H9 (cell line): ENCODE data around the gene KSR1. TPM values are rescaled to one million over a fixed set of nuclear protein-coding genes. Genes with fewer than 3 reads are reported as not detected.

Source experiments
- DNase-seq: peaks from one replicate; pipeline ENCODE4 v3.0.0-alpha.2; 2017
- H2AFZ ChIP-seq: one replicate; pipeline ENCODE4 v1.6.1; 2013; ENCODE audit warnings: mild to moderate bottlenecking, low read length, control low read depth, moderate library complexity
- H2AK5ac ChIP-seq: 2 replicates; pipeline ENCODE4 v1.6.1; 2013; ENCODE audit warnings: low read length, control low read depth, mixed read lengths; ENCODE audit not compliant: insufficient read length
- H2BK120ac ChIP-seq: one replicate; pipeline ENCODE4 v1.6.1; 2013; ENCODE audit warnings: low read depth, mild to moderate bottlenecking, low read length, control low read depth, inconsistent platforms; ENCODE audit not compliant: poor library complexity, severe bottlenecking
- H2BK12ac ChIP-seq: 2 replicates; pipeline ENCODE4 v1.6.1; 2013; ENCODE audit warnings: low read length, control low read depth, mixed read lengths, low read depth; ENCODE audit not compliant: insufficient read length
- H2BK15ac ChIP-seq: 2 replicates; pipeline ENCODE4 v1.6.1; 2013; ENCODE audit warnings: low read depth, low read length, control low read depth
- H2BK20ac ChIP-seq: one replicate; pipeline ENCODE4 v1.6.1; 2013; ENCODE audit warnings: low read depth, mild to moderate bottlenecking, low read length, control low read depth, inconsistent platforms; ENCODE audit not compliant: poor library complexity, severe bottlenecking
- H2BK5ac ChIP-seq: 2 replicates; pipeline ENCODE4 v1.6.1; 2013; ENCODE audit warnings: low read length, control low read depth, mixed read lengths; ENCODE audit not compliant: insufficient read length
- H3K14ac ChIP-seq: 2 replicates; pipeline ENCODE4 v1.6.1; 2013; ENCODE audit warnings: low read length, control low read depth; ENCODE audit not compliant: insufficient read depth
- H3K18ac ChIP-seq: 2 replicates; pipeline ENCODE4 v1.6.1; 2013; ENCODE audit warnings: low read depth, mild to moderate bottlenecking, mixed read lengths, low read length, control low read depth; ENCODE audit not compliant: insufficient read length
- H3K23ac ChIP-seq: 2 replicates; pipeline ENCODE4 v1.6.1; 2013; ENCODE audit warnings: low read length, control low read depth, mixed read lengths, low read depth; ENCODE audit not compliant: insufficient read length
- H3K23me2 ChIP-seq: 2 replicates; pipeline ENCODE4 v1.6.1; 2013; ENCODE audit warnings: low read depth, mild to moderate bottlenecking, mixed read lengths, low read length, control low read depth; ENCODE audit not compliant: insufficient read length, poor library complexity, severe bottlenecking
- H3K27ac ChIP-seq: 2 replicates; pipeline ENCODE4 v1.5.1; 2013; ENCODE audit warnings: low read length, control low read depth, mixed read lengths, low read depth; ENCODE audit not compliant: insufficient read length
- H3K27me3 ChIP-seq: 2 replicates; pipeline ENCODE4 v1.6.1; 2013; ENCODE audit warnings: low read length, control low read depth, inconsistent platforms; ENCODE audit not compliant: insufficient read depth
- H3K4ac ChIP-seq: 2 replicates; pipeline ENCODE4 v1.6.1; 2013; ENCODE audit warnings: low read depth, mild to moderate bottlenecking, control low read depth, inconsistent platforms, low read length, moderate library complexity
- H3K4me1 ChIP-seq: 2 replicates; pipeline ENCODE4 v1.6.1; 2013; ENCODE audit warnings: low read length, control low read depth, inconsistent platforms; ENCODE audit not compliant: insufficient read depth
- H3K4me2 ChIP-seq: 2 replicates; pipeline ENCODE4 v1.6.1; 2013; ENCODE audit warnings: low read length, control low read depth, mixed read lengths; ENCODE audit not compliant: insufficient read length, insufficient read depth
- H3K56ac ChIP-seq: 2 replicates; pipeline ENCODE4 v1.6.1; 2013; ENCODE audit warnings: low read depth, mild to moderate bottlenecking, mixed read lengths, low read length, control low read depth; ENCODE audit not compliant: insufficient read length
- H3K79me1 ChIP-seq: 2 replicates; pipeline ENCODE4 v1.6.1; 2013; ENCODE audit warnings: low read depth, mild to moderate bottlenecking, moderate library complexity, low read length, control low read depth, inconsistent platforms; ENCODE audit not compliant: insufficient read depth, poor library complexity, severe bottlenecking
- H3K79me2 ChIP-seq: 2 replicates; pipeline ENCODE4 v1.6.1; 2013; ENCODE audit warnings: low read length, control low read depth, inconsistent platforms; ENCODE audit not compliant: insufficient read depth
- H3K9ac ChIP-seq: 2 replicates; pipeline ENCODE4 v1.6.1; 2013; ENCODE audit warnings: low read length, control low read depth, mixed read lengths; ENCODE audit not compliant: insufficient read length; ENCODE audit errors: extremely low read depth
- H3K9me3 ChIP-seq: one replicate; pipeline ENCODE4 v1.6.1; 2013; ENCODE audit warnings: low read depth, low read length, inconsistent platforms; ENCODE audit not compliant: control insufficient read depth
- H3T11ph ChIP-seq: one replicate; pipeline ENCODE4 v1.6.1; 2013; ENCODE audit warnings: mild to moderate bottlenecking, low read length, control low read depth, inconsistent platforms
- H4K20me1 ChIP-seq: one replicate; pipeline ENCODE4 v1.6.1; 2013; ENCODE audit not compliant: control insufficient read depth, insufficient read length, insufficient read depth
- H4K5ac ChIP-seq: 2 replicates; pipeline ENCODE4 v1.6.1; 2013; ENCODE audit warnings: low read depth, mild to moderate bottlenecking, mixed read lengths, low read length, control low read depth; ENCODE audit not compliant: insufficient read length
- H4K8ac ChIP-seq: replicated peaks from 2 replicates; pipeline ENCODE4 v1.6.1; 2013; ENCODE audit warnings: low read length, control low read depth, mixed read lengths, low read depth; ENCODE audit not compliant: insufficient read length
- H4K91ac ChIP-seq: 2 replicates; pipeline ENCODE4 v1.6.1; 2013; ENCODE audit warnings: low read depth, mild to moderate bottlenecking, moderate library complexity, mixed read lengths, low read length, control low read depth; ENCODE audit not compliant: insufficient read length
- H3K27ac Mint-ChIP-seq, 3 experiments: 2 replicates in 2 of 3; 3 replicates in 1 of 3; pipeline ENCODE4 v1.8.0; 2020 to 2021; ENCODE audit warnings: mixed read lengths in 3 of 3, mild to moderate bottlenecking in 1 of 3, moderate library complexity in 1 of 3
- H3K27me3 Mint-ChIP-seq: 2 replicates; pipeline ENCODE4 v1.8.0; 2021; ENCODE audit warnings: low read depth, mild to moderate bottlenecking, moderate library complexity, mixed read lengths
- H3K36me3 Mint-ChIP-seq, 3 experiments: 2 replicates in 2 of 3; 3 replicates in 1 of 3; pipeline ENCODE4 v1.8.0; 2020 to 2021; ENCODE audit warnings: low read depth in 3 of 3, mixed read lengths in 3 of 3; ENCODE audit not compliant: insufficient read depth in 1 of 3
- H3K4me1 Mint-ChIP-seq, 2 experiments: 2 replicates each; pipeline ENCODE4 v1.8.0; 2020; ENCODE audit warnings: mixed read lengths in 2 of 2
- H3K4me3 Mint-ChIP-seq, 2 experiments: 2 replicates in 1 of 2; 3 replicates in 1 of 2; pipeline ENCODE4 v1.8.0; 2020 to 2021; ENCODE audit warnings: mild to moderate bottlenecking in 2 of 2, mixed read lengths in 2 of 2, moderate library complexity in 1 of 2
- H3K9me3 Mint-ChIP-seq, 2 experiments: 2 replicates in 1 of 2; 3 replicates in 1 of 2; pipeline ENCODE4 v1.8.0; 2020; ENCODE audit warnings: mild to moderate bottlenecking in 2 of 2, mixed read lengths in 2 of 2, moderate library complexity in 1 of 2
- CTCF ChIP-seq: fragments of 200-600 bp; sonication (generic); conservative IDR thresholded peaks from 3 replicates; pipeline ENCODE4 v1.8.0; 2021; ENCODE audit warnings: antibody characterized with exemption, mild to moderate bottlenecking
- WGBS: extraction: QIAGEN DNeasy Blood & Tissue Kit; methylation state at CpG from one replicate; pipeline ENCODE4 v1.1.7; 2013; ENCODE audit warnings: missing lambda C conversion rate, low lambda C conversion rate, mixed read lengths; ENCODE audit not compliant: insufficient read length; ENCODE audit errors: extremely low coverage; 5-methylcytosine and 5-hydroxymethylcytosine counted together
- total RNA-seq: library from RNA; stranded (reverse); gene quantifications from 2 replicates; pipeline ENCODE4 v1.2.1, GENCODE V29; 2021

The KSR1 gene
- total RNA-seq, 1 experiment from 2014 or later = 44.9 TPM

- no CpG with 5 or more reads among the region's 3 CpGs for WGBS
- no peak overlapping the region for H2BK15ac ChIP-seq
- H2BK120ac ChIP-seq = no peak overlapping the region
- peaks cover 1% of the 10 kb centered on the region; the same call in 1 of the 2 replicates for H3K79me2 ChIP-seq
- H3K23ac ChIP-seq = no peak overlapping the region
- H3K27ac ChIP-seq = no peak overlapping the region
- H3K79me1 ChIP-seq = no peaks in the 10 kb centered on the region
- H4K20me1 ChIP-seq = no peaks in the 10 kb centered on the region
- no peak overlapping the region for H3K4me2 ChIP-seq
- no peak overlapping the region for H3K56ac ChIP-seq
- no peaks in the 10 kb centered on the region for H3K23me2 ChIP-seq
- no peak for TF ChIP-seq CTCF
- H4K91ac ChIP-seq = no peak overlapping the region
- no peaks in the 10 kb centered on the region for H3K27me3 ChIP-seq
- peak overlapping the region in 2 of 3 experiments; percentile 21 to 57; a peak in 1 of 7 replicates for H3K27ac Mint-ChIP-seq
- H4K5ac ChIP-seq = no peak overlapping the region
- no peak overlapping the region for H3K18ac ChIP-seq
- no peak overlapping the region for H2AK5ac ChIP-seq
- no peaks in the 10 kb centered on the region for H3K9me3 Mint-ChIP-seq
- H3K36me3 Mint-ChIP-seq = no peaks in the 10 kb centered on the region; a peak in 2 of 7 replicates
- H3K4ac ChIP-seq = no peak overlapping the region
- H2BK12ac ChIP-seq = no peak overlapping the region
- peaks cover 16% of the 10 kb centered on the region for H3K4me1 ChIP-seq
- no peak overlapping the region for H3T11ph ChIP-seq
- no peak overlapping the region for H3K14ac ChIP-seq
- H2AFZ ChIP-seq = no peak overlapping the region
- H3K9ac ChIP-seq = no peak overlapping the region
- H2BK5ac ChIP-seq = no peak overlapping the region
- H3K27me3 Mint-ChIP-seq = no peaks in the 10 kb centered on the region
- H3K4me3 Mint-ChIP-seq = no peak overlapping the region
- peaks cover 63 to 66% of the 10 kb centered on the region in 2 experiments for H3K4me1 Mint-ChIP-seq
- no peak overlapping the region for H4K8ac ChIP-seq
- H2BK20ac ChIP-seq = no peak overlapping the region
- H3K9me3 ChIP-seq = no peaks in the 10 kb centered on the region
- DNase-seq = no peak
These were observed 119.1 kb downstream of the KSR1 start for GRCh38 chr17:27575096-27575911.
